ENCODE results near the gene DNAJB8. TPM values are rescaled to one million over a fixed set of nuclear protein-coding genes. Genes with fewer than 3 reads are reported as not detected.
A peak's percentile ranks its signal among the peaks of the same experiment; 100 is the strongest.

Gene DNAJB8
- total RNA-seq, 1 experiment from 2014 or later: not detected

DNA sequence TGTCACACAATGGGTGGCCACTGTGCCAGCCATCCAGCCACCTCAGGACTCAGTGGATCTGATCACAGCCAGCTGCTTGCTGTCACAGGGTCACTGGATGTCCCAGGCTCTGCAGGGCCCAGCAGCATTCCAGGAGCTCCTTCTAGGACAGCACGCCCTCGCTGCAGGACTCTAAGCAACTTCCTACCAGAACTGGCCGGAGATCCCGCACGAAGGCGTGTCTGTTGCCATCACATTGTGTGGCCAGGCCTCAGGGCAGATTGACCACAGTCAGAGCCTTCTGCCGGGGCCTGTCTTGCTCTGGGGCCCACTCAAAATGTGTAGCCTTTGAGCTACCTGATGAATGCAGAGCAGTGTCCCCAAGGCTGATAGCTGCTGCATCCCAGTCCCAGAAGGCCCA is 24.6 kb downstream of the DNAJB8 start:
- no peaks in the 10 kb centered on the region for H3K27me3 ChIP-seq (replicated peaks; ENCODE audit: insufficient read depth, low read depth, low read length, poor library complexity)
- TF ChIP-seq, protein P1, sequence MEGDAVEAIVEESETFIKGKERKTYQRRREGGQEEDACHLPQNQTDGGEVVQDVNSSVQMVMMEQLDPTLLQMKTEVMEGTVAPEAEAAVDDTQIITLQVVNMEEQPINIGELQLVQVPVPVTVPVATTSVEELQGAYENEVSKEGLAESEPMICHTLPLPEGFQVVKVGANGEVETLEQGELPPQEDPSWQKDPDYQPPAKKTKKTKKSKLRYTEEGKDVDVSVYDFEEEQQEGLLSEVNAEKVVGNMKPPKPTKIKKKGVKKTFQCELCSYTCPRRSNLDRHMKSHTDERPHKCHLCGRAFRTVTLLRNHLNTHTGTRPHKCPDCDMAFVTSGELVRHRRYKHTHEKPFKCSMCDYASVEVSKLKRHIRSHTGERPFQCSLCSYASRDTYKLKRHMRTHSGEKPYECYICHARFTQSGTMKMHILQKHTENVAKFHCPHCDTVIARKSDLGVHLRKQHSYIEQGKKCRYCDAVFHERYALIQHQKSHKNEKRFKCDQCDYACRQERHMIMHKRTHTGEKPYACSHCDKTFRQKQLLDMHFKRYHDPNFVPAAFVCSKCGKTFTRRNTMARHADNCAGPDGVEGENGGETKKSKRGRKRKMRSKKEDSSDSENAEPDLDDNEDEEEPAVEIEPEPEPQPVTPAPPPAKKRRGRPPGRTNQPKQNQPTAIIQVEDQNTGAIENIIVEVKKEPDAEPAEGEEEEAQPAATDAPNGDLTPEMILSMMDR (conservative IDR thresholded peaks at IDR 0.05; ENCODE audit: low read depth, low read length): no peak
- no peak for TF ChIP-seq EZH2 (IDR thresholded peaks at IDR 0.05; ENCODE audit: borderline replicate concordance, low read depth, low read length, poor library complexity, severe bottlenecking)
- ChIA-PET POLR2A (ENCODE audit: low non-redundant PET) (no interaction called here), CTCF (no interaction called here)
- no peaks in the 10 kb centered on the region for H3K9me3 ChIP-seq (ENCODE audit: low read depth, low read length, poor library complexity, severe bottlenecking)
- no peak overlapping the region for H3K4me3 ChIP-seq (ENCODE audit: low read depth, low read length, poor library complexity, severe bottlenecking)
- intact Hi-C loops (cut with micrococcal nuclease; ENCODE audit: unreplicated experiment): no loop called here
- no peak for DNase-seq (ENCODE audit: low spot score)
- no peaks in the 10 kb centered on the region for H3K36me3 ChIP-seq (ENCODE audit: insufficient read depth, low read length, poor library complexity, severe bottlenecking)
- no peaks in the 10 kb centered on the region for H3K4me1 ChIP-seq (ENCODE audit: insufficient read depth, low read length, poor library complexity, severe bottlenecking)
- BruUV-seq (replicated peaks): no TSS peak
- no peak overlapping the region for H3K27ac ChIP-seq (ENCODE audit: low read depth, low read length, poor library complexity, severe bottlenecking)

GRCh38 chr3:128439226-128439625 is 27.5 kb downstream of the DNAJB8 start:
- POLR2A ChIA-PET (ENCODE audit: low non-redundant PET): no interaction called here
- no peaks in the 10 kb centered on the region for H3K27me3 ChIP-seq (replicated peaks; ENCODE audit: insufficient read depth, low read depth, low read length, poor library complexity)
- H3K27ac ChIP-seq (ENCODE audit: low read depth, low read length, poor library complexity, severe bottlenecking): no peak overlapping the region
- no peak overlapping the region for H3K4me3 ChIP-seq (ENCODE audit: low read depth, low read length, poor library complexity, severe bottlenecking)
- no peak for DNase-seq (ENCODE audit: low spot score)
- CTCF ChIA-PET: interaction anchor here (1.0 kb wide), 1 partner anchor 50 kb away, joined by 3 read pairs; no protein-coding TSS in a partner anchor
- intact Hi-C loops (cut with micrococcal nuclease; ENCODE audit: unreplicated experiment): no loop called here
- H3K4me1 ChIP-seq (ENCODE audit: insufficient read depth, low read length, poor library complexity, severe bottlenecking): no peaks in the 10 kb centered on the region
- no peaks in the 10 kb centered on the region for H3K36me3 ChIP-seq (ENCODE audit: insufficient read depth, low read length, poor library complexity, severe bottlenecking)
- no peaks in the 10 kb centered on the region for H3K9me3 ChIP-seq (ENCODE audit: low read depth, low read length, poor library complexity, severe bottlenecking)
- no TSS peak for BruUV-seq (replicated peaks)
- no peak for TF ChIP-seq EZH2 (IDR thresholded peaks at IDR 0.05; ENCODE audit: borderline replicate concordance, low read depth, low read length, poor library complexity, severe bottlenecking)
- TF ChIP-seq, protein P1 (conservative IDR thresholded peaks at IDR 0.05; ENCODE audit: low read depth, low read length): no peak

DNA sequence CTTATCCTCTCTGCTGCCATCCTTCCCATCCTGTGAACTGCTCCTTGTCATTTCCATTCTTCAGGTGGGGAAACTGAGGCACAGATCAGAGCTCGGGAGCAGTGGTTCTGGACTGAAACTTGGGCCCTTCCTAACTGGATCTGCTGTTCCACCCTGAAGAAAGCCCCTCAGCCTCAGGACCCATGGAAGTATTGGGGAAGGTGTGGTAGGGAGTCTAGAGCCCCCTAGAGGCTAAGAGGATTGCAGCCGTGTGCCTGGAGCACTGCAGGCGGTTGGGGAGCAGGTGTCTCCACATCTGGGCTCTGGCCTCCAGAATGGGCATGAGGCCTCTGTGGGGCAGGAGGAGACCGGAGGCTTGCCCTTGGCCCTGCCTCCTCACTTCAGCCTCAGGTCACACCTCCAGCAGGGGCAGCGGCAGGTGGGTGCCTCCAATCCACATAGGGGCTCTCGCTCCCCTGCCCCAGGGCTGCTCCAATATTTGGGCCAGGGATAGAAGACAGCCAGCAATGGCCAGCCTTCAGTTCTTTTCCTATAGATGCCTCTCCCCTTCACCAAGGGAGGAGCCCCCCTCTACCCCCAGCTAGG is 28.1 kb downstream of the DNAJB8 start:
- Histone ChIP-seq H3K27ac (ENCODE audit: low read depth, low read length, poor library complexity, severe bottlenecking) (no peak overlapping the region), H3K4me3 (ENCODE audit: low read depth, low read length, poor library complexity, severe bottlenecking) (no peak overlapping the region), H3K36me3 (ENCODE audit: insufficient read depth, low read length, poor library complexity, severe bottlenecking) (no peaks in the 10 kb centered on the region), H3K9me3 (ENCODE audit: low read depth, low read length, poor library complexity, severe bottlenecking) (no peaks in the 10 kb centered on the region), H3K4me1 (ENCODE audit: insufficient read depth, low read length, poor library complexity, severe bottlenecking) (no peaks in the 10 kb centered on the region), H3K27me3 (replicated peaks; ENCODE audit: insufficient read depth, low read depth, low read length, poor library complexity) (no peaks in the 10 kb centered on the region)
- BruUV-seq (replicated peaks): no TSS peak
- intact Hi-C loops (cut with micrococcal nuclease; ENCODE audit: unreplicated experiment): no loop called here
- DNase-seq (ENCODE audit: low spot score): peak; percentile 46
- CTCF ChIA-PET: no interaction called here
- TF ChIP-seq, protein P1 (conservative IDR thresholded peaks at IDR 0.05; ENCODE audit: low read depth, low read length): peak; percentile 78
- TF ChIP-seq EZH2 (IDR thresholded peaks at IDR 0.05; ENCODE audit: borderline replicate concordance, low read depth, low read length, poor library complexity, severe bottlenecking): no peak
- POLR2A ChIA-PET (ENCODE audit: low non-redundant PET): no interaction called here

Measured in A673 (cell line).